ENCODE data around the gene MALL.

- TF ChIP-seq CTCF (IDR thresholded peaks at IDR 0.05; ENCODE audit: low read depth, low read length, missing input control) (no peak), RAD21 (IDR thresholded peaks at IDR 0.05) (no peak), FOXA2 (IDR thresholded peaks at IDR 0.05) (no peak), YY1 (IDR thresholded peaks at IDR 0.05) (no peak)
These were observed 6.0 kb upstream of the MALL start for GRCh38 chr2:110121592-110121991.

All from liver (tissue), 3 donors.